NCI-H187 treated with DMSO at 0.1 percent for 48 hours (cell line): ENCODE results near the gene SBK1.
"Not testable (repeated sequence)": the region's sequence is repeated elsewhere in the genome, so short reads cannot be mapped to it uniquely, and the experiment has no call there.

Experiments
- DNase-seq: peaks from one replicate; lab custom pipeline; 2025; lab: John Stamatoyannopoulos, UW

SBK1 gene

DNA sequence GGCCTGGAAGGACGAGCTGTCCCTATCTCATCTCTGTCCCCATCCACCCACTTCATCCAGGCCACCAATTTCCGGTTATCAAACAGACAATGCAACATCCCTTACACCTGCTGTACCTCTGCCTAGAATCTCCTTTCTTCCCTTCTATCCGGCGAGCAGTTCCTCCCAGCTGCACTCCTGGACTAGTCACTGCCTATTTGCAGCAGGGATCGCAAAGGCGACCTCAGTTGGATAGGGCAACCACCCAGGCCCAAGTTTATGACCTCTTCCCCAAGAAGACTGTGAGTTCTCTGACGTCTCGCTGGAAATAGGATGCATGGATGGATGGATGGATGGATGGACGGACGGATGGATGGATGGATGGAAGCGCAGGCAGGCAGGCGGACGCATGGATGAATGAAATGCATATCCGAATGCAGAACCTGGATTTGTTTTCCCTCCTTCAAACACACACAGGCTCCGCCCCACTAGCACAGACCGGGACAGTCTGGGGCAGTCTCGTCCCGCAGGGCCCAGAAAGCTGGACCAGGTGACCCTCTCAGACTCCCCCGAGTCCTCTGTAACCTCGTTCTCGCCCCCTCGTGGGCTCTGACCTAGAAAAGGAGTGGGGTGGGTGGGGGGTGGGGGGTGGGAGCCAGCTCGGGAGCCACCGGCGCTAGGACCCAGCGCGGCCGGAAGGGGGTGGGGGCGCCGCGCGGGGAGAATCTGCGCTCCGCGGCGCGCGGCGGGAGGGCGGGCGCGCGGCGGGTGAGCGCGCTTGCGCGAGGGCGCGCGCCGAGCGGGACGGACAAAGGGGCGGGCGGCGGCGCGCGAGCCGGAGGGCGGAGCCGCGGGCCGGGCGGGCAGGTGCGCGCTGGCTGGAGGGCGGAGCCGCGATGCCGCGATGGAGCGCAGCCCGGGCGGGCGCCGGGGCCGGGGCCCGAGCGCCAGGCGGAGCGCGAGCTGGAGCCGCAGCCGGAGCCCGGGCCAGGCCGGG lies at the start of gene SBK1:
TSS of gene SBK1 (plus strand) at position 875 of the 976 bp plus-strand sequence. CDS start 24,867 bp downstream, outside the sequence.
- DNase-seq: no peak

DNA sequence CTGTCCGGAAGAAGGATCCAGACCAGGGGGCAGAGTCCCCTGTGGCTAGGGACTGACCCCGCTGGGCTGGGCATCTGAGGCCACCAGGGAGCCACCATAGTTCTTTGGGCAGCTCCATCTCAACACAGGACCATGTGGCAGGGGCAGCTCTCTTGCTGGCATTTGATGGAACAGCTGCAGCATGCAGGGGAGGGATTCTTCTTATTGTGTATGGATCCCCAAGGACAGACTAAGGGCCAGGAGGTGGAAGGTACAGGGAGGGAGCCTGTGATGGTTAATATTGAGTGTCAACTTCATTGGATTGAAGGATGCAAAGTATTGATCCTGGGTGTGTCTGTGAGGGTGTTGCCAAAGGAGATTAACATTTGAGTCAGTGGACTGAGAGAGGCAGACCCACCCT lies 42.8 kb upstream of the SBK1 start:
- DNase-seq: not testable (repeated sequence)

DNA sequence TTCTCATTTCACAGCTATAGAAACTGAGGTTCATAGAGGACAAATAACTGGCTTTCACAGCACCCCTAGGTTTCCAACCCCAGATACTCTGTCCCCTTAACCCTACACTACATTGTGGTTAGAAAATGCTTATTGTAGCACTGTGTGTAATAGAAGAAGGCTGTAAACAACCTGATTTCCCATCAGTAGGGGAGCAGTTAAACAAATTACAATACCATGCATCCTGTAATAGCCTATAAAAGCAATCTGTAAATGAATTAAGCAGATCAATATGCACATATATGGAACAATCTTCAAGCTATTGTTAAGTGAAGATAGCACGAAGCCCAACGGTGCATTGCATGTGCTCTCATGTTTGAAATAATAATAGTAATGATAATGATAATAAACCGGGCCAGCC lies 41.3 kb upstream of the SBK1 start:
- no peak for DNase-seq

DNA sequence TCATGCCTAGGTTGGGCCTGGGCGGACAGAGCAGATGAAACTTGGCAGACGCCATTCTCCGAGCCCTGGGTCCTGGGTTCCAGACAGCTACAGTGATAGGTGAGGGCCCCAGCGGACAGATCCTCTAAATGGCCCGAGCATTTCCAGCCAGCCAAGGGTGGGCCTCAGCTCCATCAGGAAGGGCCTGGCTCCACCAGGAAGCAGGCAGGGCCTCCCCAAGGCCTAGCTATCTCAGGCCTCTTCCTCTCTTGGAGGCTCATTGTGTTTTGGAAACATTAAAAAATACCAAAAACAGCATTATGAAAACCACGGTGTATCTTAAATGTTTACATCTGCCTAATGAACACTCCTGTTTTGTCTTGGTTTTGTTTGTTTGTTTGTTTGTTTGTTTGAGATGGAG lies 38.2 kb upstream of the SBK1 start:
- DNase-seq: no peak

DNA sequence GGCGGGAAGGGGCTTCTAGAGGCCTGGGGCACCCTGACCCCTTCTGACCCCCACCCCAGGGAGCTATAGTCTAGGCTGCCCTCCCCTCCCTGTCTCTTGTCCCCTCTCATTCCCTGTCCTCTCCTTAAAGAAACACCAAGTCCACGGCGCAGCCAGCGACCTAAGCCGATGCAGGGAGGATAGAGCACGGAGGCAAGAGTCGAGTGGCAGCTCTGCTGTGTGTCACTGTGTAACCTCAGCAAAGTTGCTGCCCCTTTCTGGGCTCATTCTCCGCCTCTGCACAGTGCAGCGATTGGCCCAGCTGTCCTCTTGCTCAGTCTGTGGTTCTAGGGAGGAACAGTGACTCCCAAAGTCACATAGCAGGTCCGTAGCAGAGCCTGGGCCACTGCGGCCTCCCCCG lies 36.5 kb upstream of the SBK1 start:
- DNase-seq: no peak

DNA sequence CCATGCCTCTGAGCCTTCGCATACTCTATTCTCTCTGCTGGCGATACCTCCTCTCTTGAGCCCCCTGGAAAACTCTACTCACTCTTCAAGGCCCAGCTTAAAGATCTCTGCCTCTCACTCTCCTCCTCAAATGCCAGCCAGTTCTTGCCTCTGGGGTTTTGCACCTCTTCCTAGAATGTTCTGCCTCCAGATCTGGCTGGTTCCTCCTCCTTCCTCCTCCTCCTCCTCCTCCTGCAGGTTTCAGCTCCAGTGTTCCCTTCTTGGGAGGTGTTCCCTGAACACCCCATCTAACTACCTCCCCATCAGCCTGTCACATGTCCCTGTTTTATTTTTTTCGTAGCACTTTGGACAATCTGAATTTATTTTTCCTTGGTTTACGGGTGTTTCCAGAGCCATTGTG lies 35.1 kb upstream of the SBK1 start:
- DNase-seq: no peak

DNA sequence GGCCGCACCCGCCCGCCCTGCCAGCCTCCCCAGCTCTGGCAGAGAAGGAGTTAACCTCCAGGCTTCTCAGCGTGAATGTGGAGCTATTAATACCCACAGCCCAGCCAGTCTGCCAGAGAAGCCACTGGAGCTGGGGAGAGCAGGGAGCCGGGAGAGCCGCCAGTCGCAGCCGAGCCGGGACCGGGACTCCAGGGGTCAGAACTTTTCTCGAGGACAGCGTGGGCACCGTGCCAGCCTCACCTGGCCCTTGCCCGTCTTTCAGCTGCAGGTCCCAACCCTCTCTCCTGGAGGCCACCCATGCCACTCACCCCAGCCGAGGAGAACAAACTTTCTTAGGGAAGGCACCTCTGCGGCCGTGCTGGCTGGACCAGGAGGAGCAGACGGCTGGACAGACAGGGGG lies 33.8 kb upstream of the SBK1 start:
- DNase-seq: no peak

DNA sequence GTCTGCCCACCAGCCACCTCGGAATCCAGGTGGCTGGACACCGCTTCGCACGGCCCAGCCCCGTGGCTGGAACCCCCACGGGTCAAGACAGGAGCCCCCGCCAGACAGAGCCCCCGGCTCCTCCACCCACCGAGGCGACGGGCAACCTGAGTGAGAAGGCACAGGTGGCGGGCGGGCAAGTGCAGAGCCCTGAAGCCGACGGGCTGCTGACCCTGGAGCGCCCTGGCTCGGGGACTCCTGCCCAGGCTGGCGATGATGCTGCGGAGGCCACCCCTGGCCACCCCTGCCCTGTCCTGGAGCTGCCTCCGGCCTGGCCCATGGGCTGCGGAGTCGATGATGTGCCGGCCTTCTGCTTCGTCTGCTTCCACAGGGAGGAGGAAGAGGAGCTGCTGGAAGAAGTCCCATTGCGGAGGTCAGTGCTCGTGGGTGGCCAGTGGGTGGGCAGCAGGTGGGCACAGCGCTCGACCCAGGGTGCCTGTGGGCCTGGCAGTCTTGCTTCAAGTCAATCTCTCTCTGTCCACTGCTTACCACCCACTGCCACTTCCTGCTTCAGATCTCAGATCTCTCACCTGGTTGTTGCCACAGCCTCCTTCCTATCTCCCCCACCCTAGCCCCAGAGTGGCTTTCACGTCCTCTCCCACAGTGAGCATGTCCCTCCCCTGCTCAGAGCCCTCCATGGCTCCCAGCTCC lies 33.1 kb upstream of the SBK1 start:
- no peak for DNase-seq

DNA sequence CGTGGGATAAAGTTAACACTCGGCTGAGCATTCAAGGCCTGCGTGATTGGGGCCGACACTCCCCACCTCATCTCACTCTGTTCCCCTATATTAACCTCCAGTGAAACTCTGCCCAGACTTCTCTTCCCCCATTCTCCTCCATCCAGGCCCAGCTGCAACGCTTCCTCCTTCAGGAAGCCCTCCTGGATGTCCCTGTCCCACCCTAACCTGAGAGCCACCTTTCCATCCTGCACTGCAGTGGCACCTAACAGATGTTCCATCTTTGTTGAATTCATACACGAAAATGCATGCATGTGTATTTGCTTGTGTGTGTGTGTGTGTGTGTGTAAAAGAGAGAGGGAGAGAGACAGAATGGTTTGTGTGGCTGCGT lies 32.6 kb upstream of the SBK1 start:
- DNase-seq: no peak

DNA sequence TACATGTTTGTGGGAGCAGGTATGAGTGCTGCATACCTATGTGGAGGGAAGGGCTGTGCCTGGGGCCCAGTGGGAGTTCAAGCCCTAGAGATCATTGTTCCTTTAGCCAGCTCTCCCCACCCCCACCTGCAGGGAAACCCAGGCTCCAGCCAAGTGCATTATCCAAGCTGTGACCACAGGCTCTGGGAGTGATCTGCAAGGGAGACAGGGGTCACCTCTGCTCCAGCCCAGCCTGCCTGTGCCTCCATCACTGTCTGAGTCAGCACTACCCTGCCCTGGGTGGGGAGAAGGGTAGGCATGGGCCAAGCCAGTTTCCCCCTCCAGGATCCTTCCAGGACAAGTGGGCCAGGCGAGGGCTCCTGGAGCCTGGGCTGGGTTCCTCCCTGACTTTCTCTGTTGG lies 32.1 kb upstream of the SBK1 start:
- DNase-seq: no peak

DNA sequence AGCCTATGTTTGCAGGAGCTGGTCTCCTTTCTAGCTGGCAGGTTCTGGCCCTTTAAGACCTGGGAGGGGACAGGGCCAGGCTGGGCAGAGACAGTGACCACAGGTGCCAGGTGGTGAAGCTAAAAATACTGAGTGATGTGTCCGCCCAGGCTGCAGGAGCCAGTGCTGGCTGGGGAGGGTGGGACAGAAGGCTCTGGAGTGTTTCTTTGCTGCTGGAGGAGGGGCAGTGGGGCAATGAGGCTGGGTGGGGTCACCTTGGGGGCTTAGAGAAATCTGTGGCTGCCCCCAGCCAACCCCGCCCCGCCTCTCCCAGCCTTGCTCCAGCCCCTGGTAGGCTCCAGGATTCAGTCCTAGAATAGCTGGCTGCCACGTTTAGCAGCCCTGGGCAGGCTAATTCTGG lies 30.4 kb upstream of the SBK1 start:
- DNase-seq: no peak

DNA sequence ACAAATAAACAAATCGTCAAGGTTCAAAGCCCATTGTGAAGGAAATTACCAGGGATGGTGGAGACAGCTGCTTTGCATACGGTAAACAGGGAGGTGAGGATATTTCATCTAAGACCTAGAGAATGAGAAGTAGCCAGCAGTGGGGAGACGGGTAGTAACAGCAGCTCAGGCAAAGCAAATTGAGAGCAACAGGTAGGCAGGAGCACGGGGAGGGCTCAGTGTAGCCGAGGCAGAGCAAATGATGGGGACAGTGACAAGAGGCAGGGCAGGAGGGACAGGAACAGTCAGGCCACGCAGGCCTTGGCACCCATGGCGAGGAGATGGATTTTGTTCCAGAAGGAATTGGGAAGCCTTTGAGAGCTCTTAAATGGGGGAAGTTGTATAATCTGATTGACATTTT lies 29.0 kb upstream of the SBK1 start:
- no peak for DNase-seq

DNA sequence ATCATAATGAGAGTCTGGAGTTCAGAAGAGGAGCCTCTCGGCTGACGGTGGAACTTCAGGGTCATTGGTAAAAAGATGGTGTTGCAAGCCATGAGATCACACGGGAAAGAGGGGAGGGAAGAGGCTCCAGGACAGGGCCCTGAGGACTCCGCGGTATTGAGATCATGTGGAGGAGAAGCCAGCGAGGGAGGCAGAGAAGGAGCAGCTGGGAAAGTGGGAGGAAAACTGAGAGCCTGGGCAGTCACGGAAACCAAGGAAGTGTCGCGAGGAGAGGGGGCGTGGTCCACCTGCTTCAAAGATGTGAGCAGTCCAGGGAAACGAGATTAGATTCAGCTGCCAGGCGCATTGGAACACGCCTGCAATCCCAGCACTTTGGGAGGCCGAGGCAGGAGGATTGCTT lies 27.7 kb upstream of the SBK1 start:
- DNase-seq: no peak

DNA sequence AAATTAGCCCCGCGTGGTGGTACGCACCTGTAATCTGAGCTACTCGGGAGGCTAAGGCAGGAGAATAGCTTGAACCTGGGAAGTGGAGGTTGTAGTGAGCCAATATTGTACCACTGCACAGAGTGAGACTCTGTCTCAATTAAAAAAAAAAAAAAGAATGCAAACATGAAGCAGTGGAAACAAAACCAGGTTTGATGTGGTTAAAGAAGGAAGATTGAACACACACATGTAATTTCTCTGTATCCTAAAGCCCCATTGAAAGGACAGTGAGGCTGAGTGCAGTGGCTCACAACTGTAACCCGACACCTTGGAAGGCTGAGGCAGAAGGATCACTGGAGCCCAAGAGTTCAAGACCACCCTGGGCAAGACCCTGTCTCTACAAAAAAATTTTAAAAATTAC lies 26.5 kb upstream of the SBK1 start:
- DNase-seq: no peak

DNA sequence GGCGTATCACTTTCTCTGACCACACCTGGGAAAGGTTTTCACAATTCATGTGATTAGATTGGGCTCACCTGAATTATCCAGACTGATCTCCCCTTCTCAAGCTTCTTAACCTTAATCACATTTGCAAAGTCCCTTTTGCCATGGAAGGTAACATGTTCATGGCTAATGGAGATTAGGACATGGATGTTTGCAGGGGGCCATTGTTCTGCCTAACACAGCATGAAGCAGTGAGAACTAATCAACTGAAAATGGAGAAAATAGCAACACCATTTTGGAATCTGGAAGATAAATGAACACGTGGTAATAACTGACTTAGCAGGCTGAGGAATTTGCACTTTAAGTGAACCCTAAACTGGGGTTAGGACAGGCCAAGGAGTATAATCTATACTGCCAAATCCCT lies 25.0 kb upstream of the SBK1 start:
- no peak for DNase-seq

DNA sequence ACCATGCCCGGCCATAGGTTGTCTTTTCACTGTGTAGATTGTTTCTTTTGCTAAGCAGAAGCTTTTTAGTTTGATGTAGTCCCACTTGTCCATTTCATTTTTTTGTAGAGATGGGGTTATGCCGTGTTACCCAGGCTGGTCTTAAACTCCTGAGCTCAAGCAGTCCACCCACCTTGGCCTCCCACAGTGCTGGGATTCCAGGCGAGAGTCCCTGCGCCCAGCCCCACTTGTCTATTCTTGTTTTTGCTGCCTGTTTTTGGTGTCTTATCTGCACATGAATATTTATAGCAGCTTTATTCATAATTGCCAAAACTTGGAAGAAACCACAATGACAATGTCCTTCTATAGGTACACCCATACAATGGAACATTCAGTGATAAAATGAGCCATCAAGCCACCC lies 18.8 kb upstream of the SBK1 start:
- DNase-seq: no peak

DNA sequence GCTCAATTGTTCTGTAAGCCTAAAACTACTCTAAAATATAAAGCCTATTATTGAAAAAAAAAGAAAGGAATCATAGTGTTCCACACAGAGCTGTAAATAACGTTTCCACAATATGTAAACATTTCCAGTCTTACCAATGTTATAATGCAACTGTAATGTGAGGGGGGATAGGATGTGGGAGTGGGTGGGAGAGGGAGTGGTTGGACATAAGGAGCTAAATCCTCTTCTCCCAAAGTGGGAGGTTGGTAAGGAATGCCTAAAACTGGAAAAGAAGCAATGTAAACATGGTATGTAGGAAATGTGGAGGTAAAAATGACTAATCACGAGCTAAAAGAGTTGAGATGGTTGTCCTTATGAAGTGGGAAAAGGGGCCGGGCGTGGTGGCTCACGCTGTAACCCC lies 17.6 kb upstream of the SBK1 start:
- no peak for DNase-seq

DNA sequence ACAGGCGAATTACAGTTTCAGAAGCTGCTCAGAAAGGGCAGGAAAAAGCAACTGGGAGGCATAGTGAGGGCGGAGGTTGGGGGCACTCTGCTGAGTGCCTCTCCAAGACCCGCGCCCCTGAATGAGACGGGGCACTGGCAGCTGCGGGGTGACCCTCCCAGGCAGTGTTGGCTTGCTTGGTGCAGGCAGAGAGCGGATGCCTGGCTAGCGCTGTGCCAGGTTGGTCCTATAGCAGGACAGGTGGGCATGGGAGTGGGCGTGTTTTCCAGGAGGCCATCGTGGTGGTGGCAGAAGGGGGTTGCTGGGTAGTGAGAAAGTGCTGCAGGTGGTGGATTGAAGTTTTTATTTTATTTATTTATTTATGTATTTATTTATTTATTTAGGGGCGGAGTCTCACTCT lies 16.0 kb upstream of the SBK1 start:
- no peak for DNase-seq

DNA sequence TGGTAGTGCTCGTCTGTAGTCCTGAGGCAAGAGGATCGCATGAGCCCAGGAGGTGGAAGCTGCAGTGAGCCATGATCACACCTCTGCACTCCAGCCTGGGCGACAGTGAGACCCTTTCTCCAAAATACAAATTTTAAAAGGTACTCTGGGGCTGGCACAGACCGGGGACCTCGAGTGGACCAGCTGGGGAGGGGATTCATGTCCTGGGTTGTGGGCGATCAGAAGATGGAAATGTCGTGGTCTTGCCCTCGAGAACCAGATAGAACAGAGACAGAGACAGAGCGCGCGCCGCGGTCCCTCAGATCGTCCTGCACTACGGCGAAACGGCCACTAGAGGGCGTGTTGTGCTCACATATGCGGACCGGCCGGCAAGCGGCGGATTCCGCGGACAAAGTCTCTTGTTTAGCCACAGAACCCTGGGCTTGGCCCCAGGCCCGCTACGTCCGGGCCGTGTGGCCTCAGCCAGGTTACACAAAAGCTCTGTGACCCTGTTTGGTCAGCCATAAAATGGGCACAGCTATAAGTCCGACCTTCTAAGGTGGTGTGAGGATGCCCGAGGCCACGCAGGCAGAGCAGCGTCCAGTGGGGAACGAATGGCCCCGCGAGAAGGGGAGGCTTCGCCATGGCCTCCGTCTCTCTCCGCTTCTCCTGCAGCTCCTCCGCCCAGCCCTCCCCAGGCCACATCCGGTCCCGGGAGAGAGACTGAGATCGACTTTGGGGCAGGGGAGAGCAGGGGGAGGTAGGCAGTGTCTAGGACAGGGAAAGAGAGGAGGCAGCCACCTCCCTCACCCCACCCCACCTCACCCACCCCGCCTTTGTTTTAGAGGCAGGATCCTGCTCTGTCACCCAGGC lies 14.6 kb upstream of the SBK1 start:
- DNase-seq: no peak

DNA sequence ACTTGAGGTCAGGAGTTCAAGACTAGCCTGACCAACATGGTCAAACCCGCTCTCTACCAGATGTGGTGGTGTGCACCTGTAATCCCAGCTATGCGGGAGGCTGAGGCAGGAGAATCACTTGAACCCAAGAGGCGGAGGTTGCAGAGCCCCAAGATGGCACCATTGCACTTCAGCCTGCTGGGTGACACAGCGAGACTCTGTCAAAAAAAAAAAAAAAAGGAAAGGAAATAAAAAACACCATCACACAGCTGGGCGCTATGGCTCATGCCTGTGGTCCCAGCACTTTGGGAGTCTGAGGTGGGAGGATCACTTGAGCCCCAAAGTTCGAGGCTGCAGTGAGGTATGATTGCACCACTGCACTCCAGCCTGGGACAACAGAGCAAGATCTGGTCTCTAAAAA lies 13.3 kb upstream of the SBK1 start:
- DNase-seq: no peak

DNA sequence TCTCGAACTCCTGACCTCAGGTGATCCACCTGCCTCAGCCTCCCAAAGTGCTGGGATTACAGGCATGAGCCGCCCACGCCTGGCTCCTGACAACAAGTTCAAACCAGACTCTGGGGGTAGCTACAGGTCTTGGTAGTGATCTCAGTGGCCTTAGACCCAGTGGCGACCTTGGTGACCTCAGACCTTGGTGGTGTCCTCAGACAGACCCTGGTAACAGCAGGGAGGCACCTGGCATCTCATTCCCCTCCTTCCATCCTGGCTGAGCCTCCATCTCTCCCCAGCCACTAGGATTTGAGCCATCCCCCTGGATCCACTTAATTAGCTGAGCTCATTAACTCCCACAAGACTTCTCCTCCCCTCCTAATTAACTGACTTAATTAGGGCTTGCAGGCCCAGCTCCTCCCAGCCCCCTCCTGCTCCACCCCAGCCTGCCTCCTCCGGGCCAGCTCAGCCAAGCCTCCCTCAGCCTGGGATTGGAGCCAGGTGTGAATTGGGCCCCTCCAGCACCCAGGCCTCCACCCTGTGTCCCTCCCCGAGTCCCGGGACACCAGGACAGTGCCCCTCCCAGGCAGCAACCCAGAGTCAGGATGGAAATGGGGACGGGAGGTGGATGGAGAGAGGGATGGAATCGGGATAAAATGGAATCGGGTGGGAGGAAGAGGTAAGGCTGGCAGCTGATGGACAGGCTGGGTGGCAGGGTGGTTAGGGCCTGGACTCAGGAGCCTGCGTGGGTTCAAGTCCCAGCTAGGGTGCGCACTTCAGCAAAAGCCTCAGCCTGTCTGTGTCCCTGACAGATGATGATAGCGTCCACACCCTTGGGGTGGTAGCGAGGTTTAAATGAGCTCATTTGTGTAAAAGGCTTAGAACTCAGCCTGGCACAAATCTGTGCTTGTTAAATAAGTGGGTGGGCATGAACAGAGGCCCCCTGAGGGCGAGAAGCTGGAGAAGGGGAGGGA lies 11.2 kb upstream of the SBK1 start:
- DNase-seq: no peak
